GM12873 (cell line): ENCODE measurements around the gene TACSTD2.

Experiments used
- CTCF ChIP-seq: IDR thresholded peaks from 2 replicates; pipeline ENCODE4 v1.5.1; 2012; ENCODE audit warnings: low read depth, mild to moderate bottlenecking, moderate library complexity, low read length, control low read depth; ENCODE audit not compliant: insufficient read depth; ENCODE audit errors: missing control alignments

TACSTD2 gene

DNA sequence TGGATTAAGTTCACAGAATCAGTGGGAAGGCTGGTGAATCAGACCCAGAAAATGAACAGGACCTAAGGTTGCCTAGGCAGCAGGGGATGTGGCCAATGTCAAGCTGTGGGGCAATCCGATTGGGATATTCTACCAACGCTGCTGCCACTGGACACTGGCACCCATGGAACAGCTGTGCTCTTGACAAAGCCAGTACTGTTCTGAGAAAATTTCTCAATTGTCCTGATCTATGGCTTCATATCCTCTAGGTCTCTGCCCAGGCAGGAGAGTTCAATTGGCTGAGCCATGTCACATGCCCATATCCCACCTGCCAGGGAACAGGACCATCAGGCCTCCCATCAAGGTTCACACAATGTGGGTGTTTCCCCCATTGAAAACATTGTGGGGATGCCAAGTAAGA, 6.2 kb downstream of the TACSTD2 start:
- no peak for TF ChIP-seq CTCF

DNA sequence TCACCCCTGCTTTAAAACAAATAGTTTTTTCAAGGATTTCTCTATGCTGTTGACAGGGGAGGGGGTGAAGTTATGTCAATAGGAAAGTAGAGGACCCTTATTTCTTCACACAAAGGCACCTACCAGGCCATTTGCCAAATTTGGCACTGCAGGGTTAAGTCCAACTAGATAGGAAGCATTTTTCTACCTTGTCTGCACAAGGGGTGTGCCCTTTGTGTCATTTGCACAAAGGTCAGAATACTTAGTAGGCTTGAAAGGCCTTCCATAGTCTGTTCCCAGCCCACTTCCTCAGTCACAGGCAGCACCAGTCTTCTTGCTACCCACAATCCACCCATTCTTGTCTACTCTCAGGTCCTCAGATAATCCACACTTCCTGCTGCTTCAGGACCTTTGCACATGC, 7.0 kb downstream of the TACSTD2 start:
- no peak for TF ChIP-seq CTCF

DNA sequence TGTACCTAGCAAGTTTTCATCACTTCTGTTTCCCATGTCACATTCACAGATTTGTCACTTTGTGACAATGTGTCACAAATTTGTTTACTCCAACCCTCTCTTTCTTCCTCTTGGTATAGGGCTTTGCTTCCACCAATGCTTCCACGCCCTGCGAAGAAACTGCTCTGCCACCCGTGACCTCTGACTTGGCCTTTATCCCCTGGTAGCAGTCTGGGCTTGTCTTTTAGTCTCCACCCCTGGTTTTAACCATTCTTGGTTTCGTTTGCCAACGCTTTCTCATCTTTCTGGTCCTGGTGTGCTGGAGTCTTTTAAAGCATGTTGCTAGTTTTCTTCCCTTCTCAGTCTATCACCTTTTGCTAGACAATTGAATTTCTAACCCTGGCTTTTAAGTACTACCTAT, 8.1 kb downstream of the TACSTD2 start:
- TF ChIP-seq CTCF: no peak

- no peak for TF ChIP-seq CTCF
Measured at GRCh38 chr1:58568271-58568860, 8.7 kb downstream of the TACSTD2 start.

- no peak for TF ChIP-seq CTCF
Measured at GRCh38 chr1:58566339-58566738, 10.7 kb downstream of the TACSTD2 start.

DNA sequence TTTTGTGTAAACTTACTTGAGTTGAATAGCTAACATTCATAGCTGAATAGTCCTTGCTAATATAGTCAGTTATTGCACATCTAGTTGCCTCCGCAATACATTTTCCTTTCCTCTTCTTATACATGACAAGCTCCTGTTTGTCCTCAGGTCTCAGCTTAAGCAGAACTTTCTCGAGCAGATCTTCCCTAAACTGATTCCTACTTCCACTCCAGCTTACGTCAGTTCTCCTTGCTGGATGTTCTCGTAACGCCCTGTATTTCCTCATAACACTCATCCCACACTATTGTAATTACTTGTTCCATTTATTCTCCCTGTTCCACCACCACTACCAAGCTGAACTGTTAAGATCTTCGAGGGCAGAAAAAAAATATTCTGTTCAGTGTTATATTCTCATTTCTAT, 15.4 kb downstream of the TACSTD2 start:
- TF ChIP-seq CTCF: no peak

DNA sequence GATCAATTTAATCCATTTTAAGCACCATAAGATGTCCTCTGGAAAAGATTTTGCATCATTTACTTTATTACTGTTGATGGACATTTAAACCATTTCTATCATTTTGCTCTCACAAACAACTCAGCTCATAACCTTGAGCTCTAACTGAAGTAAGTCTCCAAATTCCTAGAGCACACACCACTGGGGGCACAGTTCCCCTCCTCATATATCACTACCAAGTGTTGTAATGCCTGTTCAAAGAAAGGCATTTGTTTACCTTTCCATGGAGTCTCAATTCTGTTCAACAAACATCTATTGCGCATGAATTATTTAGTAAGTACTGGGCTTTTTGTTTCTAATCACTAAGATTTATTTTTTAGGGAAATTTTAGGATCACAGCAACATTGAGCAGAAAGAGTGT, 21.7 kb downstream of the TACSTD2 start:
- TF ChIP-seq CTCF: no peak
